Fibroblast of lung (primary cell): ENCODE measurements around the gene TSNAX. TPM values are rescaled to one million over a fixed set of nuclear protein-coding genes. Genes with fewer than 3 reads are reported as not detected.

Source experiments
- DNase-seq, 2 donors: peaks; one replicate each; pipeline versions ENCODE4 v3.0.0 to v3.0.0-alpha.2; 2010; ENCODE audit warnings: low read depth in 2 of 2
- H2AFZ ChIP-seq: 2 replicates; pipeline ENCODE4 v1.5.1; 2012; ENCODE audit warnings: low read length, control low read depth, inconsistent platforms
- H3K27ac ChIP-seq: 2 replicates; pipeline ENCODE4 v1.5.1; 2011; ENCODE audit warnings: low read length, control low read depth; ENCODE audit not compliant: insufficient read depth
- H3K27me3 ChIP-seq: 2 replicates; pipeline ENCODE4 v1.5.1; 2011; ENCODE audit warnings: mild to moderate bottlenecking, low read length; ENCODE audit not compliant: control insufficient read depth, insufficient read depth
- H3K36me3 ChIP-seq: 2 replicates; pipeline ENCODE4 v1.5.1; 2011; ENCODE audit warnings: low read length; ENCODE audit not compliant: control insufficient read depth, insufficient read depth
- H3K4me1 ChIP-seq: 2 replicates; pipeline ENCODE4 v1.5.1; 2011; ENCODE audit warnings: low read length; ENCODE audit not compliant: control insufficient read depth, insufficient read depth; ENCODE audit errors: extremely low read depth
- H3K4me2 ChIP-seq: 2 replicates; pipeline ENCODE4 v1.5.1; 2011; ENCODE audit warnings: low read length, control low read depth; ENCODE audit not compliant: insufficient read depth; ENCODE audit errors: extremely low read depth
- H3K4me3 ChIP-seq, 4 experiments: fragments of 200-600 bp in 1 of 4; sonication (generic) in 1 of 4; replicated peaks in 1 of 4; 2 replicates each; pipeline ENCODE4 v1.5.1; 2011 to 2016; ENCODE audit warnings: low read length in 4 of 4, low read depth in 3 of 4, mild to moderate bottlenecking in 3 of 4, control low read depth in 2 of 4, inconsistent platforms in 1 of 4, mixed read lengths in 1 of 4; ENCODE audit not compliant: insufficient read depth in 1 of 4; ENCODE audit errors: control extremely low read depth in 1 of 4
- H3K79me2 ChIP-seq: 2 replicates; pipeline ENCODE4 v1.5.1; 2012; ENCODE audit warnings: mild to moderate bottlenecking, low read length, inconsistent platforms; ENCODE audit not compliant: control insufficient read depth, insufficient read depth
- H3K9ac ChIP-seq: 2 replicates; pipeline ENCODE4 v1.5.1; 2011; ENCODE audit warnings: mild to moderate bottlenecking, low read length, control low read depth; ENCODE audit not compliant: insufficient read depth
- H3K9me3 ChIP-seq: 2 replicates; pipeline ENCODE4 v1.5.1; 2012; ENCODE audit warnings: low read depth, low read length; ENCODE audit not compliant: control insufficient read depth, insufficient read depth
- H4K20me1 ChIP-seq: 2 replicates; pipeline ENCODE4 v1.5.1; 2011; ENCODE audit warnings: low read length; ENCODE audit not compliant: control insufficient read depth, insufficient read depth; ENCODE audit errors: extremely low read depth
- CTCF ChIP-seq, 2 donors: IDR thresholded peaks in 1 of 2; conservative IDR thresholded peaks in 1 of 2; 1 replicate in 1 of 2; 2 replicates in 1 of 2; pipeline ENCODE4 v1.5.1; 2011 to 2012; ENCODE audit warnings: low read length in 2 of 2, control low read depth in 1 of 2, inconsistent platforms in 1 of 2, low read depth in 1 of 2, mild to moderate bottlenecking in 1 of 2
- EZH2 ChIP-seq: IDR thresholded peaks from 2 replicates; pipeline ENCODE4 v1.5.1; 2012; ENCODE audit warnings: low read length, control low read depth, mild to moderate bottlenecking; ENCODE audit errors: missing control alignments
- polyA plus RNA-seq, 2 donors: library from polyadenylated mRNA; depleted of rRNA in 1 of 2; stranded (reverse) in 1 of 2; unstranded in 1 of 2; fragments of >200 nt; gene quantifications; 2 replicates each; pipeline ENCODE4 v1.2.1, GENCODE V29; 2011 to 2012; ENCODE audit warnings: missing spikeins in 1 of 2
- total RNA-seq: library from RNA; depleted of rRNA; stranded (reverse); fragments of >200 nt; gene quantifications from 2 replicates; pipeline ENCODE4 v1.2.1, GENCODE V29; 2014

The TSNAX gene
- total and polyA plus RNA-seq, 2 donors (not counting 1 experiment from before 2014, with no cell fraction given), result 30.2 to 46.3 TPM

DNA sequence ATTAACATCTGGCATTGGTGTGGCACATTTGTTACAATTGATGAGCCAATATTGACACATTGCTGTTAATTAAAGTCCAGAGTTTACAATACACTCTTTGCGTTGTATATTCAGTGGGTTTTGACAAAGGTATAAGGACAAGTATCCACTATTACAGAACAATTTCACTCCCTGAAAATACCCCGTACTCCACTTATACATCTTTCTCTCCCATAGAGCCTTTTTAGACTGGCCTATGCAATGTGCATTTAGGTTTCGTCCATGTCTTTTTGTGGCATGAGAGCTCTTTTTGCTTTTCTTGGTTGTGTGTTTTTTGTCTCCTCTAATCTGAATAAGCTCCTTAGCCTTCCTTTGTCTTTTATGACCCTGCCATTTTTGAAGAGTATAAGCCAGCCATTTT is 40.6 kb upstream of the TSNAX start:
- no peak for TF ChIP-seq EZH2
- TF ChIP-seq CTCF (conservative IDR thresholded peaks at IDR 0.05 in 1 of 2, IDR thresholded peaks at IDR 0.05 in 1 of 2; ENCODE audit: low read depth in 1 of 2, low read length in 2 of 2), result no peak
- H3K27me3 ChIP-seq, result no peaks in the 10 kb centered on the region
- no peak overlapping the region for H3K4me2 ChIP-seq
- no peaks in the 10 kb centered on the region for H3K36me3 ChIP-seq
- no peak overlapping the region for H3K9ac ChIP-seq
- no peaks in the 10 kb centered on the region for H3K9me3 ChIP-seq
- H3K79me2 ChIP-seq, result no peaks in the 10 kb centered on the region
- H3K4me1 ChIP-seq, result no peaks in the 10 kb centered on the region
- no peak for DNase-seq
- H3K4me3 ChIP-seq, result no peak overlapping the region
- no peak overlapping the region for H3K27ac ChIP-seq
- H2AFZ ChIP-seq, result no peak overlapping the region
- no peaks in the 10 kb centered on the region for H4K20me1 ChIP-seq

DNA sequence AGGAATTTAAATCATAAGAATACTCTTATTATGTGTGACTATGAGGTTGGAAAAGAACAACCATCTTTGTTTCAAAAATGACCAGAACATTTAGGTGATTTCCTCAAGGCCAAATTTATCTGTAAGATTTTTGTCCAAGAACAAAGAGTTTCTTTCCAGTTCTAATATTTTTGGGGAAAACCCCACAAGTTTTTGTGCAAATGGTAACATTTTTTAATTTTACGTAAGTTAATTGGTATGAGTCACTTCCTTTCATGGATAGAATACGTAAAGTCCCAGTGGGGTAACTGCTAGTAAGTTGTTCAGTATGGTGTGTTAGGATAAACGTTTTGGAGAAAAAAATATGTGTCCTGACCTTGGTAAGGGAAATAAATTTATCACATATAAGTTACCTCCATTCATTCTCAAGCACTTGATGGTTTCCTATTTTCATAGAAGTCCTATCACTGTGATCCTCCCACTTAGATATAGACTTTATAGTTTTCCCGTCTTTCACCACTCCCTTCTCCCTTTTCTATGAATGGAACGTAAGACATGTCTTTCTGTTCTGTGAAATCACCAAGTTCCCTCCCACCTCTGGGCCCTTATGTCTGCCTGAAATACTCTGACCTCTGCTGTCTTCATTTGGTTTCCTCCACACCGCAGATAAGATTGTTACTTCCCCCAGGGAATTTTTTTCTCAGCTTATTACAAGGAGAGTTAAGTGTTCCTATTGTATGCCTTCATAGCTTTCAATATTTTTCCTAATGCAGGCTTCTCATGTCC is 34.9 kb upstream of the TSNAX start:
- no peak overlapping the region for H3K9ac ChIP-seq
- H3K79me2 ChIP-seq, result no peaks in the 10 kb centered on the region
- H3K27me3 ChIP-seq, result no peaks in the 10 kb centered on the region
- H3K36me3 ChIP-seq, result no peaks in the 10 kb centered on the region
- no peak overlapping the region for H3K4me3 ChIP-seq
- no peaks in the 10 kb centered on the region for H4K20me1 ChIP-seq
- no peak overlapping the region for H3K27ac ChIP-seq
- TF ChIP-seq EZH2 (no peak), CTCF (conservative IDR thresholded peaks at IDR 0.05 in 1 of 2, IDR thresholded peaks at IDR 0.05 in 1 of 2; ENCODE audit: low read depth in 1 of 2, low read length in 2 of 2) (no peak)
- no peak overlapping the region for H2AFZ ChIP-seq
- H3K9me3 ChIP-seq, result no peaks in the 10 kb centered on the region
- no peaks in the 10 kb centered on the region for H3K4me1 ChIP-seq
- no peak overlapping the region for H3K4me2 ChIP-seq
- DNase-seq, result peak; percentile 11 to 29

DNA sequence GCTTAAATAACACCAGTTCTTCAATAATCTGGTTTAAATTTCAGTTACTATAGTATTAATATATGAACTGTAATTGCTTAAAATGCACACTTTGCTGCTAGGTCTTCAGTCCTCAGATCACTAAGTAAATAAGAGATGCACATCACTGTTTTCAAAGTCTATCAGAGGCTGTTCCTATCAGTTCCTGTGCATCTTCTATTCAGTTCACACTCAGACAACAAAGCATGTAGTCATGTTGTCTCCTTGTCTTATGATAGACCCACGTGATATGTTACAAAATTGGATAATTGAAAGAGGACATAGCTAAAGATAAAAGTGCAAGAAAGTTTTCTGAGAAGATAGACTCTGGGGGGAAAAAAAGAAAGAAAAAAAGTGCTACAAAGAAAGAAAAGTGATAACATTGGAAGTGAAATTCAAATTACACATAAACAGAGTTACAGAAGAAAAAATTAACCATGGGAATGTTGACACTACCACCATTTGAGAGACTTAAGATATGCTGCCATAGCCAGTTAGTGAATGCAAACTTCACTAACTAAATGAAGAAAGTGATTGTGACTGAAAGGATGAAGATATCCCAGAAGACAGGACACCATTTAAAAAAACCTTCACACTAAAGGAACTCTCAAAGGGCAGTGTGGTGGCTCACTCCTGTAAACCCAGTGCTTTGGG is 33.9 kb upstream of the TSNAX start:
- no peaks in the 10 kb centered on the region for H3K79me2 ChIP-seq
- no peak for DNase-seq
- no peak overlapping the region for H3K27ac ChIP-seq
- H3K4me3 ChIP-seq, result no peak overlapping the region
- H3K4me1 ChIP-seq, result no peaks in the 10 kb centered on the region
- no peaks in the 10 kb centered on the region for H3K36me3 ChIP-seq
- no peak overlapping the region for H2AFZ ChIP-seq
- TF ChIP-seq CTCF (conservative IDR thresholded peaks at IDR 0.05 in 1 of 2, IDR thresholded peaks at IDR 0.05 in 1 of 2; ENCODE audit: low read depth in 1 of 2, low read length in 2 of 2), result no peak
- TF ChIP-seq EZH2, result no peak
- no peak overlapping the region for H3K9ac ChIP-seq
- H4K20me1 ChIP-seq, result no peaks in the 10 kb centered on the region
- H3K4me2 ChIP-seq, result no peak overlapping the region
- no peaks in the 10 kb centered on the region for H3K27me3 ChIP-seq
- no peaks in the 10 kb centered on the region for H3K9me3 ChIP-seq
